IMR-90 (cell line): ENCODE results near the gene FSTL3. TPM values are rescaled to one million over a fixed set of nuclear protein-coding genes. Genes with fewer than 3 reads are reported as not detected.
A peak's percentile ranks its signal among the peaks of the same experiment; 100 is the strongest.

Experiments used
- ATAC-seq: fragments of 200-7000 bp; cut with Tn5 transposase; 2 replicates; pipeline ENCODE4 v1.9.1; 2020; ENCODE audit warnings: low read depth, mild to moderate bottlenecking, moderate library complexity
- BruUV-seq: library from RNA; stranded (reverse); fragments of 400-500 nt; replicated peaks from 2 replicates; lab custom pipeline; 2021; lab: Mats Ljungman, UMichigan
- CTCF ChIA-PET: fragments of 300-600 bp; formaldehyde crosslinking; extraction: SDS; loops from one replicate; lab custom pipeline; 2021; ENCODE audit warnings: antibody characterized with exemption; lab: Yijun Ruan, JAX
- POLR2A ChIA-PET: fragments of 300-600 bp; sonication (Branson Sonifier 250); formaldehyde crosslinking; loops from one replicate; lab custom pipeline; 2022; ENCODE audit warnings: antibody characterized with exemption; ENCODE audit not compliant: unreplicated experiment; lab: Charles Lee
- DNase-seq: peaks from one replicate; pipeline ENCODE4 v3.0.0; 2013
- H2AFZ ChIP-seq: replicated peaks from 2 replicates; pipeline ENCODE3; 2013; ENCODE audit warnings: low read length, mild to moderate bottlenecking; ENCODE audit not compliant: poor library complexity
- H2AK5ac ChIP-seq: 2 replicates; pipeline ENCODE4 v1.6.1; 2013; ENCODE audit warnings: low read depth, low read length, inconsistent platforms
- H2AK9ac ChIP-seq: replicated peaks from 2 replicates; pipeline ENCODE3; 2013; ENCODE audit warnings: mild to moderate bottlenecking, low read depth, low read length, moderate library complexity; ENCODE audit not compliant: poor library complexity
- H2BK120ac ChIP-seq: 2 replicates; pipeline ENCODE4 v1.6.1; 2013; ENCODE audit warnings: low read depth, low read length, inconsistent platforms
- H2BK15ac ChIP-seq: 3 replicates; pipeline ENCODE4 v1.6.1; 2013; ENCODE audit warnings: low read depth, low read length, inconsistent platforms
- H2BK20ac ChIP-seq: 2 replicates; pipeline ENCODE4 v1.6.1; 2013; ENCODE audit warnings: low read depth, mild to moderate bottlenecking, inconsistent platforms, low read length, moderate library complexity
- H2BK5ac ChIP-seq: 2 replicates; pipeline ENCODE4 v1.6.1; 2013; ENCODE audit warnings: mild to moderate bottlenecking, low read depth, low read length, inconsistent platforms; ENCODE audit not compliant: poor library complexity, severe bottlenecking
- H3K14ac ChIP-seq: replicated peaks from 2 replicates; pipeline ENCODE4 v1.6.1; 2013; ENCODE audit warnings: low read depth, low read length, inconsistent platforms
- H3K18ac ChIP-seq: 2 replicates; pipeline ENCODE4 v1.6.1; 2013; ENCODE audit warnings: low read depth, low read length, control low read depth
- H3K23ac ChIP-seq: 2 replicates; pipeline ENCODE4 v1.6.1; 2013; ENCODE audit warnings: low read depth, low read length, inconsistent platforms
- H3K27ac ChIP-seq: 2 replicates; pipeline ENCODE4 v1.5.1; 2013; ENCODE audit warnings: mild to moderate bottlenecking, control low read depth, low read length; ENCODE audit not compliant: insufficient read depth
- H3K27me3 ChIP-seq: 2 replicates; pipeline ENCODE4 v1.6.1; 2013; ENCODE audit warnings: low read length; ENCODE audit not compliant: control insufficient read depth, insufficient read depth
- H3K36me3 ChIP-seq: 2 replicates; pipeline ENCODE4 v1.6.1; 2013; ENCODE audit warnings: low read length, mixed read lengths; ENCODE audit not compliant: control insufficient read depth, insufficient read depth
- H3K4ac ChIP-seq: 2 replicates; pipeline ENCODE4 v1.6.1; 2013; ENCODE audit warnings: low read depth, low read length, inconsistent platforms
- H3K4me1 ChIP-seq: 2 replicates; pipeline ENCODE4 v1.6.1; 2013; ENCODE audit warnings: low read length, mixed read lengths; ENCODE audit not compliant: control insufficient read depth, insufficient read depth
- H3K4me2 ChIP-seq: 2 replicates; pipeline ENCODE4 v1.6.1; 2013; ENCODE audit warnings: low read depth, mild to moderate bottlenecking, control low read depth, low read length, moderate library complexity
- H3K4me3 ChIP-seq: 2 replicates; pipeline ENCODE4 v1.5.1; 2013; ENCODE audit warnings: low read depth, mild to moderate bottlenecking, control low read depth, low read length, moderate library complexity; ENCODE audit not compliant: insufficient read depth
- H3K56ac ChIP-seq: 2 replicates; pipeline ENCODE4 v1.6.1; 2013; ENCODE audit warnings: low read length, inconsistent platforms; ENCODE audit not compliant: insufficient read depth; ENCODE audit errors: extremely low read depth
- H3K79me1 ChIP-seq, 2 experiments: 2 replicates each; pipeline ENCODE4 v1.6.1; 2013; ENCODE audit warnings: low read length in 2 of 2, inconsistent platforms in 1 of 2, low read depth in 1 of 2
- H3K9ac ChIP-seq: 2 replicates; pipeline ENCODE4 v1.6.1; 2013; ENCODE audit warnings: low read depth, low read length, control low read depth
- H3K9me1 ChIP-seq: 2 replicates; pipeline ENCODE4 v1.6.1; 2013; ENCODE audit warnings: low read length, inconsistent platforms; ENCODE audit not compliant: insufficient read depth
- H3K9me3 ChIP-seq: 2 replicates; pipeline ENCODE4 v1.6.1; 2013; ENCODE audit warnings: low read length; ENCODE audit not compliant: control insufficient read depth, insufficient read depth
- H4K20me1 ChIP-seq: 2 replicates; pipeline ENCODE4 v1.6.1; 2013; ENCODE audit warnings: low read length, inconsistent platforms; ENCODE audit not compliant: insufficient read depth
- H4K5ac ChIP-seq: 2 replicates; pipeline ENCODE4 v1.6.1; 2013; ENCODE audit warnings: mild to moderate bottlenecking, low read depth, low read length, control low read depth
- H4K8ac ChIP-seq, 2 experiments: 2 replicates each; pipeline ENCODE4 v1.6.1; 2013; ENCODE audit warnings: low read depth in 2 of 2, low read length in 2 of 2, control low read depth in 1 of 2, inconsistent platforms in 1 of 2
- H4K91ac ChIP-seq: 2 replicates; pipeline ENCODE4 v1.6.1; 2013; ENCODE audit warnings: low read depth, low read length, inconsistent platforms; ENCODE audit not compliant: insufficient read depth
- CHD1 ChIP-seq: IDR thresholded peaks from 2 replicates; pipeline ENCODE4 v1.6.1; 2012; ENCODE audit warnings: low read depth, low read length, improper control_type of control experiment
- MXI1 ChIP-seq: IDR thresholded peaks from 2 replicates; pipeline ENCODE4 v1.6.1; 2012; ENCODE audit warnings: low read depth, mild to moderate bottlenecking, low read length, moderate library complexity, borderline replicate concordance
- WGBS, 2 experiments: methylation state at CpG; one replicate each; pipeline versions ENCODE4 v1.1.5 to v1.1.7; 2013; ENCODE audit warnings: missing lambda C conversion rate in 2 of 2; ENCODE audit not compliant: insufficient read length in 1 of 2; ENCODE audit errors: extremely low coverage in 2 of 2; 5-methylcytosine and 5-hydroxymethylcytosine counted together
- dilution Hi-C: fragments of 300-500 bp; cut with HindIII; formaldehyde crosslinking; loops from one replicate; pipeline ENCODE4 v1.14.3; 2018; ENCODE audit warnings: low sequenced_read_pairs; ENCODE audit not compliant: unreplicated experiment
- in situ Hi-C: fragments of 300-500 bp; cut with MboI; formaldehyde crosslinking; loops from 3 replicates; pipeline ENCODE4 v1.14.3; 2019; ENCODE audit warnings: low sequenced_read_pairs, inconsistent platforms, mixed read lengths
- intact Hi-C: fragments of 100-400 bp; cut with micrococcal nuclease; formaldehyde crosslinking; loops from 2 replicates; pipeline ENCODE4 v1.10.0; 2022
- polyA plus RNA-seq, 3 experiments: library from polyadenylated mRNA; depleted of rRNA; stranded (reverse); fragments of >200 nt; gene quantifications; 2 replicates each; pipeline ENCODE4 v1.2.3, GENCODE V29; 2012; ENCODE audit warnings: low replicate concordance in 1 of 3
- total RNA-seq: library from RNA; depleted of rRNA; stranded (reverse); fragments of >200 nt; gene quantifications from 2 replicates; pipeline ENCODE4 v1.2.3, GENCODE V29; 2012

FSTL3 gene
- total and polyA plus RNA-seq, 2 of the 4 experiments (the other 2 are of a cell fraction): 32.3 to 76.9 TPM

GRCh38 chr19:632579-633067, 43.6 kb upstream of the FSTL3 start:
- Histone ChIP-seq H2AK5ac (peak overlapping the region; percentile 84), H2BK20ac (no peak overlapping the region), H3K23ac (peak overlapping the region; percentile 75; the same call in 1 of the 2 replicates), H3K14ac (peak overlapping the region; percentile 90), H4K20me1 (peaks cover 3% of the 10 kb centered on the region; the same call in 1 of the 2 replicates), H3K36me3 (peaks cover 11% of the 10 kb centered on the region; the same call in 1 of the 2 replicates), H2AK9ac (peak overlapping the region; percentile 99), H3K79me1 (peaks cover 7 to 34% of the 10 kb centered on the region in 2 experiments), H3K9me1 (no peaks in the 10 kb centered on the region; the same call in 1 of the 2 replicates), H2BK5ac (no peak overlapping the region), H3K4me2 (peak overlapping the region; percentile 87), H2AFZ (peak overlapping the region; percentile 95), H3K27me3 (no peaks in the 10 kb centered on the region), H2BK120ac (no peak overlapping the region), H3K4me1 (peaks cover 9% of the 10 kb centered on the region), H3K4ac (peak overlapping the region; percentile 89), H3K4me3 (peak overlapping the region; percentile 58), H3K27ac (peak overlapping the region; percentile 42; the same call in 1 of the 2 replicates), H3K18ac (no peak overlapping the region), H3K9me3 (no peaks in the 10 kb centered on the region), H2BK15ac (no peak overlapping the region), H4K8ac (peak overlapping the region; percentile 68 to 90; a peak in 3 of 4 replicates), H3K56ac (no peak overlapping the region), H4K91ac (peak overlapping the region; percentile 75; the same call in 1 of the 2 replicates), H3K9ac (peak overlapping the region; percentile 63), H4K5ac (no peak overlapping the region)
- CTCF ChIA-PET: interaction anchor here (0.5 kb wide), 1 partner anchor 295 kb away, joined by 3 read pairs; no protein-coding TSS in a partner anchor
- POLR2A ChIA-PET: no interaction called here
- dilution Hi-C loops (no loop called here), intact Hi-C loops (loop anchor here (2.0 kb wide), 3 partner anchors 22 to 44 kb away; partner anchors contain the start of genes HCN2 and RNF126), in situ Hi-C loops (no loop called here)
- BruUV-seq: no TSS peak
- ATAC-seq (peak; percentile 63), DNase-seq (peak; percentile 35)
- TF ChIP-seq CHD1: no peak
- peak; percentile 61; the same call in 1 of the 2 replicates for TF ChIP-seq MXI1
- 3% methylated on average over 34 of the region's 35 CpGs; no CpG with 5 or more reads in 1 of the 2 experiments for WGBS, 2 experiments
